ENCODE data around the gene PXDN.

The PXDN gene

DNA sequence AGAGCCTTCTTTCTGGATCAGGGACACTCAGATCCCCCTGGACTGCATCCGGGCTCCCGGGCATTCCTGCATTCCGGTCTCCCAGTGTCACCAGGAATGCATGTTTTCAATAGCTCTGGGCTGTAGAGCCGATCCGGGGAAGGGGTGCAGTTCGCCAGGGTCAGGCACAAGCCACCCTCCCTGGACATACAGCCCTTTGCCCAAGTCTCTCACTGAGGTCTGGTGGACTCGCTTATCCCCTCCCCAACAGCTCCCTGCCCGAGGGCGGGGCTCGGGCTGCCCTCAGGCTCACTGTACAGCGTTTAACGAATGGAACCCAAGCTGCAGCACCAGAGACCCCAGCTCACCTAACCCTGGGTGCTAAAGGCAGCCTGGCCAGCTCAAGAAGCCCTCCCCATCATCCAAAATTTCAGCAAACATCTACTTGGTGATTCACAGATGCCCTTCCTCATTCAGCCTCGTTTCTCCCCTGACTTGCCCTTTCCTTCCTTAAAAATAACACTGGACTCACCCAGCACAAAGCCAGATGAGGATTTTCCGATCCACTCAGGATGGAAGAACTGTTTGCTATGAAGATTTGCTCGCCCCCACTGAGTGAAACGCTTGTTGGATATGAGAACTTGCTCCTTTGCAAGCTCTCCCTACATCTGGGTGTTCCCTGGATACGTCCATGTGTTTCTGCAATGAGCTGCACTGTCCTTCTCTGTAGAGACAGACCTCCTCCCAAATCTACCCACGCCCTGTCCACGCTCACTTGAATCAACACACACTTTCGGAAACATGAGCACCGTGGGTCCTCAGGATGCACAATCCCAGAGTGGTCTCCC is 58.1 kb downstream of the PXDN start:
- H3K36me3 Mint-ChIP-seq (ENCODE audit: low read depth) = peaks cover 58% of the 10 kb centered on the region
- H3K4me3 Mint-ChIP-seq = no peak overlapping the region
- DNase-seq = no peak
- H3K9me3 Mint-ChIP-seq = no peaks in the 10 kb centered on the region
- peak overlapping the region; percentile 98 for H3K27ac Mint-ChIP-seq
- no peaks in the 10 kb centered on the region for H3K27me3 Mint-ChIP-seq (ENCODE audit: low read depth, poor library complexity)
- H3K4me1 Mint-ChIP-seq = peaks cover 38% of the 10 kb centered on the region
- TF ChIP-seq, protein P1, sequence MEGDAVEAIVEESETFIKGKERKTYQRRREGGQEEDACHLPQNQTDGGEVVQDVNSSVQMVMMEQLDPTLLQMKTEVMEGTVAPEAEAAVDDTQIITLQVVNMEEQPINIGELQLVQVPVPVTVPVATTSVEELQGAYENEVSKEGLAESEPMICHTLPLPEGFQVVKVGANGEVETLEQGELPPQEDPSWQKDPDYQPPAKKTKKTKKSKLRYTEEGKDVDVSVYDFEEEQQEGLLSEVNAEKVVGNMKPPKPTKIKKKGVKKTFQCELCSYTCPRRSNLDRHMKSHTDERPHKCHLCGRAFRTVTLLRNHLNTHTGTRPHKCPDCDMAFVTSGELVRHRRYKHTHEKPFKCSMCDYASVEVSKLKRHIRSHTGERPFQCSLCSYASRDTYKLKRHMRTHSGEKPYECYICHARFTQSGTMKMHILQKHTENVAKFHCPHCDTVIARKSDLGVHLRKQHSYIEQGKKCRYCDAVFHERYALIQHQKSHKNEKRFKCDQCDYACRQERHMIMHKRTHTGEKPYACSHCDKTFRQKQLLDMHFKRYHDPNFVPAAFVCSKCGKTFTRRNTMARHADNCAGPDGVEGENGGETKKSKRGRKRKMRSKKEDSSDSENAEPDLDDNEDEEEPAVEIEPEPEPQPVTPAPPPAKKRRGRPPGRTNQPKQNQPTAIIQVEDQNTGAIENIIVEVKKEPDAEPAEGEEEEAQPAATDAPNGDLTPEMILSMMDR (IDR thresholded peaks at IDR 0.05) = no peak

GRCh38 chr2:1685078-1685956 is 59.0 kb downstream of the PXDN start:
- no peak for DNase-seq
- no peaks in the 10 kb centered on the region for H3K9me3 Mint-ChIP-seq
- H3K27me3 Mint-ChIP-seq (ENCODE audit: low read depth, poor library complexity) = no peaks in the 10 kb centered on the region
- H3K4me3 Mint-ChIP-seq = no peak overlapping the region
- peaks cover 36% of the 10 kb centered on the region for H3K4me1 Mint-ChIP-seq
- peak overlapping the region; percentile 91 for H3K27ac Mint-ChIP-seq
- TF ChIP-seq, protein P1 (IDR thresholded peaks at IDR 0.05) = no peak
- H3K36me3 Mint-ChIP-seq (ENCODE audit: low read depth) = peaks cover 51% of the 10 kb centered on the region

GRCh38 chr2:1683297-1683696 is 61.0 kb downstream of the PXDN start:
- Mint-ChIP-seq H3K4me1 (peaks cover 23% of the 10 kb centered on the region), H3K27me3 (ENCODE audit: low read depth, poor library complexity) (no peaks in the 10 kb centered on the region), H3K27ac (no peak overlapping the region), H3K36me3 (ENCODE audit: low read depth) (peaks cover 37% of the 10 kb centered on the region), H3K4me3 (no peak overlapping the region), H3K9me3 (no peaks in the 10 kb centered on the region)
- TF ChIP-seq, protein P1 (IDR thresholded peaks at IDR 0.05) = no peak
- no peak for DNase-seq

DNA sequence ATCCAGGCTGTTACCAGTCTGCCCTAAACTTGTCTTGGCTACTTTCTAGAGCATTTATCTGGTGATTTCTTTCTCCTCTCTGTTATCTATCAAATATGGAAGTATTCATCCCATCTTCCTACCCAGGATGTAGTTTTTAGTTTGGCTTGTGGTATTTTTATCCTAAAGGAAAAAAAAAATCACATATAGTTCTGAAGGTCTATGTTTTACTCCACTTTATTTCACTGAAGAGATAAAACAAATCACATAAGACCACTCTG is 62.2 kb downstream of the PXDN start:
- Mint-ChIP-seq H3K9me3 (no peaks in the 10 kb centered on the region), H3K4me3 (no peak overlapping the region), H3K4me1 (peaks cover 11% of the 10 kb centered on the region), H3K36me3 (ENCODE audit: low read depth) (peaks cover 33% of the 10 kb centered on the region), H3K27me3 (ENCODE audit: low read depth, poor library complexity) (no peaks in the 10 kb centered on the region), H3K27ac (peak overlapping the region; percentile 77)
- TF ChIP-seq, protein P1 (IDR thresholded peaks at IDR 0.05) = no peak
- DNase-seq = no peak

- Mint-ChIP-seq H3K4me1 (peaks cover 6% of the 10 kb centered on the region), H3K9me3 (no peaks in the 10 kb centered on the region), H3K4me3 (no peak overlapping the region), H3K27ac (peak overlapping the region; percentile 77), H3K36me3 (ENCODE audit: low read depth) (peaks cover 28% of the 10 kb centered on the region), H3K27me3 (ENCODE audit: low read depth, poor library complexity) (no peaks in the 10 kb centered on the region)
- TF ChIP-seq, protein P1 (IDR thresholded peaks at IDR 0.05) = no peak
- DNase-seq = no peak
Observed at GRCh38 chr2:1681323-1682180, 62.8 kb downstream of the PXDN start.
